Measurements from ENCODE around the gene LYPD6B.

DNA sequence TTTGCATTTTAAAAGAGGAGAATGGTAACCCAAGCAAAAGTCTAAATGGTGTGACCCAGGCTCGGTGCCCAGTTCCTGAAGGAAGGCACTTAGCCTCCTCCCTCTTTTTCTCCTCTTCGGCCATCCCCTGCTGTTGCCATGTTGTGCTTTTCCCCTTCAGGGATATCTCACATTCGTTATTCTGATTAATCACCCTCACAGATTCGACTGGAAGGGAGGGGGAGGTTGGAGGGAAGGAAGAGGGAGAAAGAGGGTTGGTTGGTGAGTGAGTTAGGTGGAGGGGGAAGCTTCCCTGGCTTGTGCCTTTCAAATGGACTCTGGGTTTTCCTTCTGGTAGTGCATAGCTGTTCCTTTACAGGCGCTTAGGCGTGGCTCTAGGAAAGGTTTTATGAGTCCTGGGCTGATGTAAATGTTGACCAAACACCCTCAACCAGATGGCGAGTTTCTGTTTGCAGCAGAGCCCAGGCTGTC lies 39.0 kb upstream of the LYPD6B start:
- TF ChIP-seq EP300 (IDR thresholded peaks at IDR 0.05; ENCODE audit: borderline replicate concordance) (no peak), ZBTB7A (IDR thresholded peaks at IDR 0.05; ENCODE audit: low read depth) (no peak), EGR1 (IDR thresholded peaks at IDR 0.05) (no peak)
- TF ChIP-seq, protein P1, sequence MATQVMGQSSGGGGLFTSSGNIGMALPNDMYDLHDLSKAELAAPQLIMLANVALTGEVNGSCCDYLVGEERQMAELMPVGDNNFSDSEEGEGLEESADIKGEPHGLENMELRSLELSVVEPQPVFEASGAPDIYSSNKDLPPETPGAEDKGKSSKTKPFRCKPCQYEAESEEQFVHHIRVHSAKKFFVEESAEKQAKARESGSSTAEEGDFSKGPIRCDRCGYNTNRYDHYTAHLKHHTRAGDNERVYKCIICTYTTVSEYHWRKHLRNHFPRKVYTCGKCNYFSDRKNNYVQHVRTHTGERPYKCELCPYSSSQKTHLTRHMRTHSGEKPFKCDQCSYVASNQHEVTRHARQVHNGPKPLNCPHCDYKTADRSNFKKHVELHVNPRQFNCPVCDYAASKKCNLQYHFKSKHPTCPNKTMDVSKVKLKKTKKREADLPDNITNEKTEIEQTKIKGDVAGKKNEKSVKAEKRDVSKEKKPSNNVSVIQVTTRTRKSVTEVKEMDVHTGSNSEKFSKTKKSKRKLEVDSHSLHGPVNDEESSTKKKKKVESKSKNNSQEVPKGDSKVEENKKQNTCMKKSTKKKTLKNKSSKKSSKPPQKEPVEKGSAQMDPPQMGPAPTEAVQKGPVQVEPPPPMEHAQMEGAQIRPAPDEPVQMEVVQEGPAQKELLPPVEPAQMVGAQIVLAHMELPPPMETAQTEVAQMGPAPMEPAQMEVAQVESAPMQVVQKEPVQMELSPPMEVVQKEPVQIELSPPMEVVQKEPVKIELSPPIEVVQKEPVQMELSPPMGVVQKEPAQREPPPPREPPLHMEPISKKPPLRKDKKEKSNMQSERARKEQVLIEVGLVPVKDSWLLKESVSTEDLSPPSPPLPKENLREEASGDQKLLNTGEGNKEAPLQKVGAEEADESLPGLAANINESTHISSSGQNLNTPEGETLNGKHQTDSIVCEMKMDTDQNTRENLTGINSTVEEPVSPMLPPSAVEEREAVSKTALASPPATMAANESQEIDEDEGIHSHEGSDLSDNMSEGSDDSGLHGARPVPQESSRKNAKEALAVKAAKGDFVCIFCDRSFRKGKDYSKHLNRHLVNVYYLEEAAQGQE (IDR thresholded peaks at IDR 0.05; ENCODE audit: low read depth), result no peak

Measured in Ishikawa (cell line).